ENCODE results near the gene OXLD1. TPM values are rescaled to one million over a fixed set of nuclear protein-coding genes. Genes with fewer than 3 reads are reported as not detected.

Gene OXLD1
- total RNA-seq, 8 experiments from 2014 or later = 20.2 to 85.8 (median 33.6) TPM

DNA sequence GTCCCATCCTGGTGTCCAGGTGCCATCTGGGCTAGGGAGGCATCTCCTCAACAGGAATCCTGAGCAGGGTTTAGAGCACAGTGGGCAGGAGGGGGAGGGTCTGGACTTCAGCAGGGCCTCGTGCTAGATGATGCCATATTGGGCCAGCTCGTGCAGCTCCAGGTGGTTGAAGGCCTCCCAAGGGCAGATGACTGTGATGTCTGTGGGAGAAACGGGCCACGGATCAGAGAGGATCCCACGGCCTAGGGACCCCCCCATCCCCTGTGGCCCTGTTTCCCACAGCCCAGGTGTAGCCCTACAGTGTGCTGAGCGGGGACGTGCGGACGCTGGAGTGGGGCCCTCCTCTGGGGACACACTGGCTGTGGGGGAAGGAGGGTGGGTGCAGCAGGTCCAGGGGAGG is 15.5 kb downstream of the OXLD1 start:
- no CpG with 5 or more reads among the region's 9 CpGs for WGBS, 10 experiments
- in situ Hi-C loops (cut with MboI; ENCODE audit: low pct_unique_long_range_greater_than_20kb in 2 of 9, low sequenced_read_pairs in 9 of 9, unreplicated experiment in 9 of 9) = no loop called here
- ATAC-seq (replicated peaks in 6 of 8) = peak in 1 of 8 experiments; percentile 8
- no peak overlapping the region for H3K27ac ChIP-seq
- H3K4me3 ChIP-seq = no peak overlapping the region
- peaks cover 0 to 3% of the 10 kb centered on the region in 2 donors for H3K4me1 ChIP-seq (replicated peaks in 1 of 2)

DNA sequence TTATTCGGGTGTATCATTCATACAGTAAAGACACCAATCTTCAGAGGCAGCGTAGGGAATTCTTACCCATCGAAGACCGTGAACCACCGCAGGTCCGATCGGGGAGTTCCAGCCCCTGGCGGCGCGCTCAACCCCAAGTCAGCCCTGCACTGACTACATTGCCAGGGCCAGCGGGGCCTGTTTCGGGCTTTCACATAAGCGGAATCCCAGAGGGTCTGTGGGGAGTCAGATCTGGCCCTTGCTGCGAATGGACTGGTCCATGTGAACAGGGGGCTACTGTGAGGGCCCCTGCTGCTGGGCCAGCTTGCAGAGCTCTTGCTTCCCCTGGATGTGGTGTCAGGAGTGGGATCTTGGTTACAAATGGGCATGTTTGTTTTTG is 17.7 kb downstream of the OXLD1 start:
- Histone ChIP-seq H3K4me3 (no peak overlapping the region), H3K27ac (no peak overlapping the region), H3K4me1 (replicated peaks in 1 of 2) (peaks cover 0 to 3% of the 10 kb centered on the region in 2 donors)
- in situ Hi-C loops (cut with MboI; ENCODE audit: low pct_unique_long_range_greater_than_20kb in 2 of 9, low sequenced_read_pairs in 9 of 9, unreplicated experiment in 9 of 9) = no loop called here
- WGBS, 10 experiments = 28 to 100% (median 80%) methylated on average over 1 to 6 of the region's 14 CpGs; no CpG with 5 or more reads in 7 of the 10 experiments
- no peak for ATAC-seq (replicated peaks in 6 of 8)

DNA sequence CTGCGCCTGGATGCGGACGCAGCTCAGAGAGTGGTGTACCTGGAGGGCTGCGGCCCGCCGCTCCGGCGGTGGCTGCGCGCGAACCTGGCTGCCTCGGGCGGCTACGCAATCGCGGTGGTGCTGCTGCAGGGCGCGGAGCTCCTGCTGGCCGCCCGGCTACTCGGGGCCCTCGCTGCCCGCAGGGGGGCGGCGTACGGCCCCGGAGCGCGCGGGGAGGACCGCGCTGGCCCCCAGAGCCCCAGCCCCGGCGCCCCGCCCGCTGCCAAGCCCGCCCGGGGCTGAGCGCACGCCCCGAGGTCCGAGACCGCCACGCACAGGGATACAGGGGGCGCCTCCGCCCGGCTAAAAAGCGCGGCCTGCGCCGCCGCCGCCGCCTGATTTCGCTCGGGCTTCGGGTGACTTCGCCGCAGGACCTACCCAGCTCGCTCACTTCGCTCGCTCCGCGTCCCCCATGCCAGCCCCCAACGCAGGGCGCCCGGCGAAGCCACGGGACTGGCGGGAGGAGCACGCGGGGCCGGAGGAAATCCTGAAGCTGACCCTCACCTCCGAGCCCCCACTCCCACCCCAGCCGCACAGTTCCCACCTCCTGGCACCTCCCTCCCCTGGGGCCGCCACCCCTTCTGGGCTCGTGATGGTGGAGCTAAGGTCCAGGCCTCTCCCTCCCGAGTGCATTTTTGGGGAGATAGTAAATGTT is 18.2 kb downstream of the OXLD1 start:
- Histone ChIP-seq H3K27ac (no peak overlapping the region), H3K4me3 (no peak overlapping the region), H3K4me1 (replicated peaks in 1 of 2) (peaks cover 0 to 3% of the 10 kb centered on the region in 2 donors)
- peak in 2 of 8 experiments; percentile 3 to 20 for ATAC-seq (replicated peaks in 6 of 8)
- in situ Hi-C loops (cut with MboI; ENCODE audit: low pct_unique_long_range_greater_than_20kb in 2 of 9, low sequenced_read_pairs in 9 of 9, unreplicated experiment in 9 of 9) = no loop called here
- WGBS, 10 experiments = 4 to 50% methylated on average over 2 to 5 of the region's 78 CpGs; no CpG with 5 or more reads in 8 of the 10 experiments

DNA sequence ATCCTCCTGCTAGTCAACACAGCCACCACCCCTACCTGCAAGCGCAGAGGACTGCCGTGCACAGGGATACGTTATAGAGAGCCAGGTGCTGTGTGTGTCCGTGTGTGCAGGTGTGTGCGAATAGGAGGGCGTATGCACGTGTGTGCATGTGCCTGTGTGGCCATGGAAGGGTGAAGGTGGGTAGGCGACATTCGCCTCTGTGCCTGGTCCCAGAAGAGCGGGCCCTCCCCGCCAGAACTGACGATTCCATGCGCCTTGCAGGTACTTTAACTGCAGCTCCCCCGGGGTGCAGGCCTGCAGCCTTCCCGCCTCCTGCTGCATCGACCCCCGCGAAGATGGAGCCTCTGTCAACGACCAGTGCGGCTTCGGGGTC is 18.8 kb downstream of the OXLD1 start:
- H3K4me3 ChIP-seq = no peak overlapping the region
- in situ Hi-C loops (cut with MboI; ENCODE audit: low pct_unique_long_range_greater_than_20kb in 2 of 9, low sequenced_read_pairs in 9 of 9, unreplicated experiment in 9 of 9) = no loop called here
- 0 to 88% (median 55%) methylated on average over 1 to 8 of the region's 21 CpGs; no CpG with 5 or more reads in 7 of the 10 experiments for WGBS, 10 experiments
- peak in 1 of 8 experiments; percentile 1 for ATAC-seq (replicated peaks in 6 of 8)
- no peak overlapping the region for H3K27ac ChIP-seq
- no peaks in the 10 kb centered on the region for H3K4me1 ChIP-seq (replicated peaks in 1 of 2)

DNA sequence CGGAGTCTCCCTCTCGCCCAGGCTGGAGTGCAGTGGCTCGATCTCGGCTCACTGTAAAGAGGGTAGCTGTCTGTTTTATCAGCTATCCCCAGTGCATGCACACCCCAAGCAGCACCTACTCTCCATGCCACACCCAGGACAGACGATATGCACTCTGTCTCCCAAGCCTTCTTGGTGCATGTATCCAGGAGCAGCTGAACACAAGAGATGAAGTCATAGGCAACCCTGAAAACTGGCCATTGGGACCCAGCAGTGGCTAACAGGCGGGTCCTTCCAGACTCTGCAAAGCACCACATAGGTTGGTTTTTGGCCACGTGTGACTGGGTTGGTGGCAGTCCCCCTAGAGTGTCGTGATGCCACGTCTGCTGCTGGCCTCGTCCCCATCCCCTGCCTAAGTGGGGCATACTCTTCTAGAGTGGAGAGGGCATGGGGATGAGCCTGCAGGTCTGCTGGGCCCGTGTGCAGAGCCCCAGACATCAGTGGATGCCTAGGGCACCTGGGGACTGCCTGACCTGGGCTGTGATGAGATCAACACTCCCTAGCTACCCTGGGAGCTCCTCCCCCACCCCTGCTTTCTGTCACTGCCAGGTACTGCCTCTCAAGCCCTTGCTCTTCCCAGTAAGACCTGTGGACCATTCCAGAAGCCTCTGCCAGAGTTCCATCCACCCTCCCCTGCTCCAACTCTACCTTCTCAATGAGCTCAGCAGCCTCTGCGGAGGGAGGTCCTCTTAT is 19.4 kb downstream of the OXLD1 start:
- H3K4me3 ChIP-seq = no peak overlapping the region
- H3K4me1 ChIP-seq (replicated peaks in 1 of 2) = no peaks in the 10 kb centered on the region
- WGBS, 10 experiments = 44 to 80% (median 64%) methylated on average over 1 to 6 of the region's 12 CpGs; no CpG with 5 or more reads in 7 of the 10 experiments
- H3K27ac ChIP-seq = no peak overlapping the region
- in situ Hi-C loops (cut with MboI; ENCODE audit: low pct_unique_long_range_greater_than_20kb in 2 of 9, low sequenced_read_pairs in 9 of 9, unreplicated experiment in 9 of 9) = no loop called here
- ATAC-seq (replicated peaks in 6 of 8) = peak in 3 of 8 experiments; percentile 9 to 16 (median 9)

DNA sequence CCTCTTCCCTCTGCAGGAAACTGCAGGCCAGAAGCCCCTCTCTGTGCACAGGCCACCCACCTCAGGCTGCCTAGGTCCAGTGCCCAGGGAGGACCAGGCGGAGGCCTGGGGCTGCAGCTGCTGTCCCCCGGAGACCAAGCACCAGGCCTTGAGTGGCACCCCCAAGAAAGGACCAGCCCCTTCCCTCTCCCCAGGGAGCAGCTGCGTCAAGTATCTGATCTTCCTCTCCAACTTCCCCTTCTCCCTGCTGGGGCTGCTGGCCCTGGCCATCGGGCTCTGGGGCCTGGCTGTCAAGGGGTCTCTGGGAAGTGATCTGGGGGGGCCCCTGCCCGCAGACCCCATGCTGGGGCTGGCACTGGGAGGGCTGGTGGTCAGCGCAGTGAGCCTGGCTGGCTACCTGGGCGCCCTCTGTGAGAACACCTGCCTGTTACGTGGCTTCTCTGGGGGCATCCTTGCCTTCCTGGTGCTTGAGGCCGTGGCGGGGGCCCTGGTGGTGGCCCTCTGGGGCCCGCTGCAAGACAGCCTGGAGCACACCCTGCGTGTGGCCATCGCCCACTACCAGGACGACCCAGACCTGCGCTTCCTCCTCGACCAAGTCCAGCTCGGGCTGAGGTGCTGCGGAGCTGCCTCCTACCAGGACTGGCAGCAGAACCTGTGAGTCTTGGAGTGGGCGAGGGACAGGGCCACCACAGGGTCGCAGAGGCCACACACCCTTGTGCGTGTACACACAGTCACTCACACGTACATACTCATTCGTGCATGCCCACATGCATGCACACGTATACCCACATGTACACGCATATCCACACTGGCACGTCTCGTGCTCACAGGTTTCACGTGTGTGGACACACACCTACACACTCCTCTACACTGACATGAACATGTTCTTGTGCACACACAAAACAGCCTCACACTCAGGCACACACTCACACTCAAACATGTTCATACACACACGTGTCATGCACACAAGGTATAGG is 21.1 kb downstream of the OXLD1 start:
- 70 to 80% (median 75%) methylated on average over 1 to 11 of the region's 29 CpGs; no CpG with 5 or more reads in 5 of the 10 experiments for WGBS, 10 experiments
- peak in 2 of 8 experiments; percentile 14 for ATAC-seq (replicated peaks in 6 of 8)
- Histone ChIP-seq H3K27ac (no peak overlapping the region), H3K4me1 (replicated peaks in 1 of 2) (no peaks in the 10 kb centered on the region), H3K4me3 (no peak overlapping the region)
- in situ Hi-C loops (cut with MboI; ENCODE audit: low pct_unique_long_range_greater_than_20kb in 2 of 9, low sequenced_read_pairs in 9 of 9, unreplicated experiment in 9 of 9) = no loop called here

DNA sequence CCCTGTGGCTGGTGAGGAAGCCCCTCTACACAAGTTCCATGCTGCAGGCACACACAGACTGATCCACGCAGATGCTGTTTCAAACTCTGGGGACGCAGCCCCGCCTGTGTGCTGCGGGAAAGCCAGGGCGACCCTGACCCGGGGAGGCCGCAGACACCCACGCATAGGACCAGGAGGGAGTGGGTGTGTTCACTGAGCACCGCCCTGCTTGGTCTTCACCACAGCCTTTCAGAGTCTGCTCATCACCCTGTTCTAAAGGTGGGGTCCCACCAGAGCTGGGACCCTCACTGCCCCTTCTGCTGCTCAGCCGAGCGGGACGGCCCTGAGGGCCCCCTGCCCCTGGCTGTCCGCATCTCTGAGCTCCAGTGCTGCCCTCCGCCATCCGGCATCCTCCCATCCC is 21.9 kb downstream of the OXLD1 start:
- 80 to 100% (median 83%) methylated on average over 1 to 3 of the region's 15 CpGs; no CpG with 5 or more reads in 6 of the 10 experiments for WGBS, 10 experiments
- in situ Hi-C loops (cut with MboI; ENCODE audit: low pct_unique_long_range_greater_than_20kb in 2 of 9, low sequenced_read_pairs in 9 of 9, unreplicated experiment in 9 of 9) = no loop called here
- H3K4me3 ChIP-seq = no peak overlapping the region
- peak in 1 of 8 experiments; percentile 4 for ATAC-seq (replicated peaks in 6 of 8)
- no peak overlapping the region for H3K27ac ChIP-seq
- H3K4me1 ChIP-seq (replicated peaks in 1 of 2) = no peaks in the 10 kb centered on the region

DNA sequence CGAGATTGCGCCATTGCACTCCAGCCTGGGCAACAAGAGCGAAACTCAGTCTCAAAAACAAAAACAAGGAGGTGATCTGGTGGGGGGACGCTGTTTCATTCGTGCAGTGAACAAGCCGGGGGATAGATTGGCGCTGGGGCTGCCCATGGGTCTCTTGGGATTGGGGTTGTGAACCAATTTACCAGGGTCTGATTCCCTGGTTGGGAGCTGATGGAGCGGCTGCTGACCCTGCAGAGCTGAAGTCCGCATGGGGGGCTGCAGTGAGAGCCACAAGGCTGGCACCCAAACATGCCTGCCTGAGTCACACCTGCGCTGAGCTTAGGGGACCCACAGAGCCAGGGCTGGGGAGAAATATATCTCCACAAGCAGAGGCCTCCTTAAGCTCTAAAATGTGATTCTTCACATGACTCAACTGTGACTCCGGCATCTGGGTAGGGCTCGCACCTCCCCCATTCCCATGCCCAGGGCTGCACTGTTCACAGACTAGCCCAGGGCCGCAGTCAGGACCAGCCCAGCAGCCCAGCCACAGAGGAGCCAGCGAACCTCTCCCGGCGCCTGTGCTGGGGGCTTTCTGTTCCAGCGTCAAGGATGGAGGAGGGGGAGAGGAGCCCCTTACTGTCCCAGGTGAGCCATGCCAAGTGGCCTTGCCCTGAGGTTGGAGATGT is 24.4 kb downstream of the OXLD1 start:
- Histone ChIP-seq H3K4me1 (replicated peaks in 1 of 2) (no peaks in the 10 kb centered on the region), H3K27ac (no peak overlapping the region), H3K4me3 (no peak overlapping the region)
- 43 to 91% (median 75%) methylated on average over 2 to 8 of the region's 17 CpGs; no CpG with 5 or more reads in 5 of the 10 experiments for WGBS, 10 experiments
- ATAC-seq (replicated peaks in 6 of 8) = peak; percentile 6 to 95 (median 26)
- in situ Hi-C loops (cut with MboI; ENCODE audit: low pct_unique_long_range_greater_than_20kb in 2 of 9, low sequenced_read_pairs in 9 of 9, unreplicated experiment in 9 of 9) = no loop called here

DNA sequence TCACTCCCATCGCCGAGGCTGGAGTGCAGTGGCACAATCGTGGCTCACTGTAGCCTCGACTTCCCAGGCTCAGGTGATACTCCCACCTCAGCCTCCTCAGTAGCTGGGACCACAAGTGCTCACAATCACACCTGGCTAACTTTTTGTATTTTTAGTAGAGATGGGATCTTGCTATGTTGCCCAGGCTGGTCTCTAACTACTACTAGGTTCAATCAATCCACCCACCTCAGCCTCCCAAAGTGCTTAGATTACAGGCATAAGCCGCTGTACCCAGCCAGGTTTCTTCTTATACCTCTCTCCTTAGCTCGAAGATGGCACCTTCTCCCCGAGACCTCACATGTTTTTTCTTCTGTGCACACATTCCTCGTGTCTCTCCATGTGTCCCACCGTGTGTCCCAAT is 26.4 kb downstream of the OXLD1 start:
- in situ Hi-C loops (cut with MboI; ENCODE audit: low pct_unique_long_range_greater_than_20kb in 2 of 9, low sequenced_read_pairs in 9 of 9, unreplicated experiment in 9 of 9) = no loop called here
- Histone ChIP-seq H3K4me3 (no peak overlapping the region), H3K4me1 (replicated peaks in 1 of 2) (peaks cover 8 to 9% of the 10 kb centered on the region in 2 donors), H3K27ac (no peak overlapping the region)
- ATAC-seq (replicated peaks in 6 of 8) = no peak
- 72 to 93% (median 82%) methylated on average over 2 to 5 of the region's 9 CpGs; no CpG with 5 or more reads in 4 of the 10 experiments for WGBS, 10 experiments

DNA sequence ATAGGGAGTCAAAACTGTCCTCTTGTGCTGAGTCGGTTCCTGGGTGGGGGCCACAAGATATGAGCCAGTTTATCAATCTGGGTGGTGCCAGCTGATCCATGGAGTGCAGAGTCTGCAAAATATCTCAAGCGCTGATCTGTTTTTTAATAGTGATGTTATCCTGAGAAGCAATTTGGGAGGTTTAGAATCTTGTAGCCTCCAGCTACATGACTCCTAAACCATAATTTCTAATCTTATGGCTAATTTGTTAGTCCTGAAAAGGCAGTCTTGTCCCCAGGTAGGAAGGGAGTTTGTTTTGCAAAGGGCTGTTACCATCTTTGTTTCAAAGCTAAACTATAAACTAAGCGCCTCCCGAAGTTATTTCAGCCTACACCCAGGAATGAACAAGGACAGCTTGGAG is 27.7 kb downstream of the OXLD1 start:
- H3K4me1 ChIP-seq (replicated peaks in 1 of 2) = peaks cover 8 to 9% of the 10 kb centered on the region in 2 donors
- H3K4me3 ChIP-seq = no peak overlapping the region
- no peak for ATAC-seq (replicated peaks in 6 of 8)
- in situ Hi-C loops (cut with MboI; ENCODE audit: low pct_unique_long_range_greater_than_20kb in 2 of 9, low sequenced_read_pairs in 9 of 9, unreplicated experiment in 9 of 9) = no loop called here
- WGBS, 10 experiments = 70 to 100% (median 94%) methylated on average over 1 to 4 of the region's 4 CpGs; no CpG with 5 or more reads in 1 of the 10 experiments
- H3K27ac ChIP-seq = no peak overlapping the region

DNA sequence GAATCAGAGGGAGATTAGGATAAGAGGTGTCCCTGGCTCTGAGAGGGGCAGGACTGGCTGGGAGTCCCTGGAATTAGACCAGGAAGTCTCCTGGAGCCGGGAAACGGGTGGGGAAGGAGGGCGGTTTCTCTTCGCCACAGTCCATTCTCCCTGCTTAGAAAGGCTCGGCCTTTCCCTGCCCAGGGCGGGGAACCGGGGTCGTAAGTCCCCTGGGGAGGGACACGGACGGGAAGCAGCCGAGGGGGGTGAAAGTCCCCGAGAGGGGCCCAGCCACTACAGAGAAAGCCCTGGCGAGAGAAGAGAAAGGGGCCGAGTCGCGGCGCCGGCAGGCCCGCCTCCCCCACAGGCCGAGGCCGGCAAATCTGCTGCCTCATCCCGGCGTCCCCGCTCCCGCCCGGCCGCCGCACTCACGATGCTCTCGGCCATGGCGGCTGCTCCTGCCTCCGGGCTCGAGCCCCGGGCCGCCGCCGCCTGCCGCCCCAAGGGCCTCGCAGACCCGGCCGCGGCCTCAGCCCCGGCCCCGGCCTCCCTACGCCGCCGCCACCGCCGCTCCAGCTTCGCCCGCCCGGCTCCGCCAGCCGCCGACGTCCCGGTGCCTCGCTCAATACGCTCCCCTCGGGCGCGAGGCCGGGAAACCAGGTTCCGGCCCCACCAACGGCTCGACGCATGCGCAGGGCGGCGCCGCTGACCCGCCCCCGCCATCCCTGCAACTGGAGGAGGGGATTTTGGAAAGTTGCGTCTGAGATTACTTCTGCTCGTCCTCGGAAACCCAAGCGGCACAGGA is 29.7 kb downstream of the OXLD1 start, which contains the start of the genes NPLOC4 and TSPAN10:
Gene NPLOC4 (minus strand): TSS at position 608 of the 784 bp plus-strand sequence. CDS start 182 bp downstream, at position 426.
Gene TSPAN10 (plus strand): TSS at position 692 of the 784 bp plus-strand sequence. CDS start 5,217 bp downstream, outside the sequence.
- WGBS, 10 experiments = 0 to 7% (median 0%) methylated on average over 1 to 13 of the region's 77 CpGs; no CpG with 5 or more reads in 4 of the 10 experiments

More for the DNA sequence above, 29.7 kb downstream of the OXLD1 start, which contains the start of the genes NPLOC4 and TSPAN10:
- peak within 1 kb of the TSS; percentile 91 to 92 for H3K27ac ChIP-seq
- peak; percentile 75 to 94 (median 88) for ATAC-seq (replicated peaks in 6 of 8)
- peak within 1 kb of the TSS; percentile 73 to 99 (median 87) for H3K4me3 ChIP-seq
- in situ Hi-C loops (cut with MboI; ENCODE audit: low pct_unique_long_range_greater_than_20kb in 2 of 9, low sequenced_read_pairs in 9 of 9, unreplicated experiment in 9 of 9) = no loop called here
- peaks cover 8 to 9% of the 10 kb centered on the region in 2 donors for H3K4me1 ChIP-seq (replicated peaks in 1 of 2)

Data from motor neuron (in vitro differentiated cells).